Subcutaneous preadipocyte (primary cell): Measurements from ENCODE around the gene RNASEH2A. TPM values are rescaled to one million over a fixed set of nuclear protein-coding genes. Genes with fewer than 3 reads are reported as not detected.

Experiments used
- small RNA-seq: library from RNA; depleted of rRNA; stranded (forward); fragments of <200 nt; gene quantifications from one replicate; pipeline ENCODE3, GENCODE V24; 2012
- total RNA-seq: library from RNA; depleted of rRNA; stranded (reverse); fragments of >200 nt; gene quantifications from 2 replicates; pipeline ENCODE4 v1.2.3, GENCODE V29; 2012

The RNASEH2A gene
- total RNA-seq: 33.6 and 41.9 TPM in 2 replicates

GRCh38 chr19:12806242-12807081 lies at the start of gene RNASEH2A:
TSS of gene RNASEH2A (plus strand) at chr19:12806584. CDS start at chr19:12806674, 90 bp downstream.

DNA sequence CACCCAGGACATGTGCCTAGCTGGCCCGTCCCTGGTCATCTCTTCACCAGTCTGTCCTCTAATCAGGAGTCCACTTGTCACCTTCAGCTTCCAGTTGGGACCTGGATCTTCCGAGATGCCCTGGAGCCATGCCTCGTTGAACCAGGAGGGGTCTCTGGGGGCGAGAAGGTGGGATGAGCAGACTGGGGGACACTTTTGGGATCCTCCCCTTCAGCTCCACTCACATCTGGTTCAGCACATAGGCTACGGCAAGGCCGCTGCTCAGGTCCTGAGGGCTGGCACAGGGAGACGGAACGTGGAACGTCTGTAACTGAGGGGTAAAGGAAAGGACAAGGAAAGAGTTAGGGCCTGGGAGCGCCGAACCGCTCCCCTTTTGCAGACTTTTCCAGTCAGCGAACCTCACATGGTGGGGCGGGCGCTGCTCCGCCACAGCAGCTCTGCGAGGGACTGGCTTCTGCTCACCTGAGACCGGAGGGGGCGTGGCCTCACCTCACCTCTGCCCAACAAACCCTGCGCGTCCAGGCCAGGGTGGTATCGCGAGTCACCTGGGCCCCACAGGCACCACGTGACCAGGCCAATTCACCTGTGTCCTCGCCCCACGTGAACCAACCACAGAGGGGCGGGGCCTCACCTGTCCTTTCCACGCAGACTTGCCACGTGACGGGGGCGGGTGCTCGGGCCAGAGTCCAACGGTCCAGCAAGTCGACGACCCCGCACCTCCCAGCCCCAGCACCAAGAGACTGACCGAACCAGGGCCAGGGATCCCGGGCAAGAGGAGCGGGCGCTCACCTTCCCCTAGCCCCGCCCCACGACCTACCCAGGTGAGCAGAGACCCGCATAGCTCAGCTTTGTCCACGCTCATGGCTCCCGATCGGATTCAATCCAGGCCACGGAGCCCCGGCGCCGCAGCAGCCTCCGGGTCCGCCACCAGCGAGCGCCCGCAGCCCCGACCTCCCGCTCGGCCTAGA lies 31.5 kb upstream of the RNASEH2A start, which contains the start of gene HOOK2:
Gene HOOK2, minus strand, starts transcription at position 965 of the 968 bp plus-strand sequence. Its CDS starts 103 bp downstream, at position 862.

DNA sequence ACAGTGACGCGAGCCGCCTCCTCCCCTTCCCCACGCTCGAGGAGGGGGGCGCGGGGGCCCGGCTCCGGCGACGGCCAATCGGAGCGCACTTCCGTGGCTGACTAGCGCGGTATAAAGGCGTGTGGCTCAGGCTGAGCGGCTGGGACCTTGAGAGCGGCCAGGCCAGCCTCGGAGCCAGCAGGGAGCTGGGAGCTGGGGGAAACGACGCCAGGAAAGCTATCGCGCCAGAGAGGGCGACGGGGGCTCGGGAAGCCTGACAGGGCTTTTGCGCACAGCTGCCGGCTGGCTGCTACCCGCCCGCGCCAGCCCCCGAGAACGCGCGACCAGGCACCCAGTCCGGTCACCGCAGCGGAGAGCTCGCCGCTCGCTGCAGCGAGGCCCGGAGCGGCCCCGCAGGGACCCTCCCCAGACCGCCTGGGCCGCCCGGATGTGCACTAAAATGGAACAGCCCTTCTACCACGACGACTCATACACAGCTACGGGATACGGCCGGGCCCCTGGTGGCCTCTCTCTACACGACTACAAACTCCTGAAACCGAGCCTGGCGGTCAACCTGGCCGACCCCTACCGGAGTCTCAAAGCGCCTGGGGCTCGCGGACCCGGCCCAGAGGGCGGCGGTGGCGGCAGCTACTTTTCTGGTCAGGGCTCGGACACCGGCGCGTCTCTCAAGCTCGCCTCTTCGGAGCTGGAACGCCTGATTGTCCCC lies 14.9 kb upstream of the RNASEH2A start, which contains the start of gene JUNB:
Gene JUNB, plus strand, starts transcription at position 142 of the 706 bp plus-strand sequence. Its CDS starts 286 bp downstream, at position 428.

DNA sequence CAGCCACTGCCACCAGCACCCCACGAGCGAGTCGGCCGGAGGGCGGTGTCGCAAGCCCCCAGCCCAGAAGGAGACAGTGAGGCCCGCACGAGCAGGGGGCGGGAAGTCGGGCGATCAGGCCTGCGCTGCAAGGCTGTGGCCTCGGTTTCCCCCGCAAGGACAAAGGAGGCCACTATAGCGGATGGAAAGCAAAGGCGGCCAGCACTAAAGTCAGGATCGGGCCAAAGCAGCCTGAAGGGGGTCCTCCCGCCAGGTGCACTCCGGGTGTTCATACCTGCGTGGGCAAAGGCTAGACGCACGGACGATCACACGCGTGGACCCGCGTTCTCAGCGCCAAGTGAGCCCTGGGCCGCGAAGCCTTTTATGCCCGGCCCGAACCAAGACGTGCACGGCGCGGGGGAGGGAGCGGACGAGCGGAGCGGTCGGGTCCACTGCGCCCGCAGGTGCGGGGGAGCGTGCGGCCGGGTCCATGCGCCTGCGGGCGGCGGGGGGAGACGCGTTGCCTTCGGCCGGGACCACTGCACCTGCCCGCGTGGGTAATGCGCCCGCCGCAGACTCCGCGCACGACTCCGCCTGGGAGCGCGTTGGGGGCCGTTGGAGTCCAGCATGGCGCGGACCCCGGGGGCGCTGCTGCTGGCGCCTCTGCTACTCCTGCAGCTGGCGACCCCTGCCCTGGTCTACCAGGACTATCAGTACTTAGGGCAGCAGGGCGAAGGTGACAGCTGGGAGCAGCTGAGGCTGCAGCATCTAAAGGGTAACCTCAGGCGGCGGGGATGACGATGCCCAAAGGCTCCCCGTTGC lies 4.7 kb upstream of the RNASEH2A start, which contains the start of the genes PRDX2 and THSD8:
Gene PRDX2, minus strand, starts transcription at position 335 of the 801 bp plus-strand sequence. CDS start 539 bp downstream, outside the sequence.
Gene THSD8, plus strand, starts transcription at position 604 of the 801 bp plus-strand sequence. Its CDS starts 3 bp downstream, at position 607.

GRCh38 chr19:12834566-12834943 lies 28.2 kb downstream of the RNASEH2A start, which contains the start of gene RTBDN:
TSS of gene RTBDN (minus strand) at chr19:12834579. CDS start at chr19:12829979, 4,600 bp downstream.

GRCh38 chr19:12838182-12838885 lies 31.9 kb downstream of the RNASEH2A start, which contains the start of gene MAST1:
TSS of gene MAST1 (plus strand) at chr19:12838515. CDS start at chr19:12838573, 58 bp downstream.

Small RNAs within 50 kb of the gene (small RNA-seq; reads per million reads assigned to genes)
- gene MIR5684: not detected
- gene MIR6794: not detected

Other genes starting within 250 kb of the RNASEH2A start
- gene ZNF490, start 195.8 kb upstream of the RNASEH2A start, total RNA-seq: 6.1 and 7.3 TPM in 2 replicates
- 10.3 and 12.7 TPM in 2 replicates for gene ZNF791, start 195.7 kb upstream of the RNASEH2A start, total RNA-seq
- gene MAN2B1, start 139.8 kb upstream of the RNASEH2A start, total RNA-seq: 27.4 and 41.2 TPM in 2 replicates
- 5.9 and 6.3 TPM in 2 replicates for gene WDR83, start 139.8 kb upstream of the RNASEH2A start, total RNA-seq
- gene DHPS, start 124.7 kb upstream of the RNASEH2A start, total RNA-seq: 59.2 and 60.0 TPM in 2 replicates
- gene GNG14, start 118.6 kb upstream of the RNASEH2A start, total RNA-seq: not detected in 2 replicates
- gene FBXW9, start 110.0 kb upstream of the RNASEH2A start, total RNA-seq: 18.2 and 23.5 TPM in 2 replicates
- 43.0 and 54.0 TPM in 2 replicates for gene TNPO2, start 82.7 kb upstream of the RNASEH2A start, total RNA-seq
- gene TRIR, start 71.9 kb upstream of the RNASEH2A start, total RNA-seq: 131 and 163 TPM in 2 replicates
- 92.7 and 97.0 TPM in 2 replicates for gene GET3, start 69.1 kb upstream of the RNASEH2A start, total RNA-seq
- gene BEST2, start 54.8 kb upstream of the RNASEH2A start, total RNA-seq: not detected in 2 replicates
- 6.8 and 7.7 TPM in 2 replicates for gene HOOK2, start 31.0 kb upstream of the RNASEH2A start, total RNA-seq
- gene JUNB, start 15.1 kb upstream of the RNASEH2A start, total RNA-seq: 53.4 and 101 TPM in 2 replicates
- 91.5 and 105 TPM in 2 replicates for gene PRDX2, start 4.8 kb upstream of the RNASEH2A start, total RNA-seq
- not detected in 2 replicates for gene THSD8, start 4.5 kb upstream of the RNASEH2A start, total RNA-seq
- not detected in 2 replicates for gene RTBDN, start 28.0 kb downstream of the RNASEH2A start, total RNA-seq
- gene MAST1, start 31.9 kb downstream of the RNASEH2A start, total RNA-seq: 0.20 TPM in 1 of 2 replicates, not detected in the other
- 13.5 and 14.0 TPM in 2 replicates for gene DNASE2, start 74.9 kb downstream of the RNASEH2A start, total RNA-seq
- 0.37 TPM in 1 of 2 replicates, not detected in the other for gene KLF1, start 80.6 kb downstream of the RNASEH2A start, total RNA-seq
- 28.7 and 37.8 TPM in 2 replicates for gene GCDH, start 84.6 kb downstream of the RNASEH2A start, total RNA-seq
- 0.20 and 0.73 TPM in 2 replicates for gene SYCE2, start 112.7 kb downstream of the RNASEH2A start, total RNA-seq
- 73.5 and 89.5 TPM in 2 replicates for gene FARSA, start 127.1 kb downstream of the RNASEH2A start, total RNA-seq
- gene CALR, start 132.0 kb downstream of the RNASEH2A start, total RNA-seq: 1,887 and 1,968 TPM in 2 replicates
- gene RAD23A, start 139.3 kb downstream of the RNASEH2A start, total RNA-seq: 121 and 125 TPM in 2 replicates
- gene GADD45GIP1, start 150.6 kb downstream of the RNASEH2A start, total RNA-seq: 20.5 and 21.7 TPM in 2 replicates
- not detected in 2 replicates for gene DAND5, start 163.0 kb downstream of the RNASEH2A start, total RNA-seq
- 66.5 and 73.9 TPM in 2 replicates for gene NFIX, start 188.9 kb downstream of the RNASEH2A start, total RNA-seq